Transverse colon (tissue), 4 donors: ENCODE measurements around the gene GPAT3. TPM values are rescaled to one million over a fixed set of nuclear protein-coding genes. Genes with fewer than 3 reads are reported as not detected.

Source experiments
- DNase-seq: peaks from one replicate; pipeline ENCODE4 v3.0.0-alpha.2; 2019
- H3K27ac ChIP-seq, 4 donors: fragments of 200-600 bp; sonication (generic); 2 replicates each; pipeline ENCODE4 v1.5.1; 2016 to 2018; ENCODE audit warnings: inconsistent platforms in 4 of 4
- H3K27me3 ChIP-seq: fragments of 200-600 bp; sonication (generic); 2 replicates; pipeline ENCODE4 v1.5.1; 2017; ENCODE audit warnings: inconsistent platforms
- H3K36me3 ChIP-seq, 4 donors: fragments of 200-600 bp; sonication (generic); 2 replicates each; pipeline ENCODE4 v1.5.1; 2017 to 2019; ENCODE audit warnings: inconsistent platforms in 4 of 4
- H3K4me1 ChIP-seq, 4 donors: fragments of 200-600 bp; sonication (generic); 2 replicates each; pipeline ENCODE4 v1.5.1; 2017 to 2020; ENCODE audit warnings: inconsistent platforms in 4 of 4
- H3K4me3 ChIP-seq, 4 donors: fragments of 200-600 bp; sonication (generic); 1 replicate in 1 of 4; 2 replicates in 3 of 4; pipeline versions ENCODE4 v1.5.1 to v1.6.1; 2017 to 2019; ENCODE audit warnings: inconsistent platforms in 4 of 4
- H3K9me3 ChIP-seq, 2 donors: fragments of 200-600 bp; sonication (generic); 2 replicates each; pipeline ENCODE4 v1.5.1; 2017 to 2019; ENCODE audit warnings: inconsistent platforms in 2 of 2
- CTCF ChIP-seq, 5 experiments: fragments of 200-600 bp in 3 of 5; fragments of 450-650 bp in 2 of 5; sonication (generic) in 3 of 5; IDR thresholded peaks; 1 replicate in 2 of 5; 2 replicates in 3 of 5; pipeline ENCODE4 v1.5.1; 2016 to 2017; ENCODE audit warnings: antibody characterized with exemption in 5 of 5, inconsistent platforms in 3 of 5, mild to moderate bottlenecking in 2 of 5, moderate library complexity in 1 of 5
- EP300 ChIP-seq: sonication (generic); formaldehyde crosslinking; IDR thresholded peaks from one replicate; pipeline ENCODE4 v1.6.1; 2017; ENCODE audit warnings: antibody characterized with exemption, low read depth
- POLR2A ChIP-seq: fragments of 450-650 bp; IDR thresholded peaks from one replicate; pipeline ENCODE4 v1.6.1; 2016; ENCODE audit warnings: antibody characterized with exemption, mild to moderate bottlenecking, moderate library complexity
- POLR2AphosphoS5 ChIP-seq, 3 donors: sonication (generic); formaldehyde crosslinking; IDR thresholded peaks; one replicate each; pipeline ENCODE4 v1.6.1; 2016; ENCODE audit warnings: antibody characterized with exemption in 3 of 3
- WGBS, 2 donors: methylation state at CpG; one replicate each; pipeline ENCODE4 v1.1.5; 2018; ENCODE audit warnings: low coverage in 1 of 2; 5-methylcytosine and 5-hydroxymethylcytosine counted together
- in situ Hi-C, 4 donors: fragments of 200-750 bp; cut with MboI; loops; one replicate each; pipeline versions ENCODE4 v1.15.0 to v1.15.1; 2017; ENCODE audit warnings: low sequenced_read_pairs in 3 of 4, low pct_ligation_motif_present in 1 of 4, low pct_unique_long_range_greater_than_20kb in 1 of 4
- intact Hi-C: fragments of 100-400 bp; cut with DNase I; formaldehyde crosslinking; loops from one replicate; pipeline ENCODE4 v1.15.1; 2023; ENCODE audit warnings: low total_unique reads
- total RNA-seq, 4 donors: library from RNA; depleted of rRNA; stranded (reverse); fragments of >200 nt; gene quantifications; one replicate each; pipeline ENCODE4 v1.1.0, GENCODE V29; 2016

GPAT3 gene
- total RNA-seq, 4 donors from 2014 or later: 2.8 to 32.4 (median 22.0) TPM

- TF ChIP-seq EP300 (no peak), CTCF (IDR thresholded peaks at IDR 0.05) (no peak), POLR2A (no peak), POLR2AphosphoS5 (IDR thresholded peaks at IDR 0.05) (no peak)
- WGBS, 2 donors: 81 to 82% methylated on average over 4 to 6 of the region's 6 CpGs
- no peak for DNase-seq
- peaks cover 5 to 26% (median 13%) of the 10 kb centered on the region in 4 donors for H3K4me1 ChIP-seq
- in situ Hi-C loops (no loop called here), intact Hi-C loops (no loop called here)
- no peaks in the 10 kb centered on the region for H3K9me3 ChIP-seq
- no peaks in the 10 kb centered on the region for H3K27me3 ChIP-seq
- no peak overlapping the region for H3K27ac ChIP-seq
- no peaks in the 10 kb centered on the region for H3K36me3 ChIP-seq
- H3K4me3 ChIP-seq: no peak overlapping the region
Measured at GRCh38 chr4:83585982-83586508, 50.1 kb downstream of the GPAT3 start.

GRCh38 chr4:83589279-83589678, 53.4 kb downstream of the GPAT3 start:
- Histone ChIP-seq H3K4me1 (peaks cover 0 to 7% (median 0%) of the 10 kb centered on the region in 4 donors), H3K4me3 (no peak overlapping the region), H3K36me3 (no peaks in the 10 kb centered on the region), H3K27me3 (no peaks in the 10 kb centered on the region), H3K9me3 (no peaks in the 10 kb centered on the region), H3K27ac (no peak overlapping the region)
- WGBS, 2 donors: 51% methylated on average over 3 of the region's 3 CpGs; no CpG with 5 or more reads in 1 of the 2 donors
- intact Hi-C loops (no loop called here), in situ Hi-C loops (no loop called here)
- no peak for TF ChIP-seq POLR2AphosphoS5 (IDR thresholded peaks at IDR 0.05)
- no peak for TF ChIP-seq POLR2A
- no peak for TF ChIP-seq CTCF (IDR thresholded peaks at IDR 0.05)
- no peak for TF ChIP-seq EP300
- DNase-seq: no peak

GRCh38 chr4:83591056-83591455, 55.1 kb downstream of the GPAT3 start:
- DNase-seq: no peak
- peaks cover 0 to 2% (median 0%) of the 10 kb centered on the region in 4 donors for H3K36me3 ChIP-seq
- no peak for TF ChIP-seq CTCF (IDR thresholded peaks at IDR 0.05)
- TF ChIP-seq POLR2AphosphoS5 (IDR thresholded peaks at IDR 0.05): no peak
- no peak for TF ChIP-seq EP300
- no peak for TF ChIP-seq POLR2A
- no peak overlapping the region for H3K27ac ChIP-seq
- in situ Hi-C loops: no loop called here
- no peak overlapping the region for H3K4me3 ChIP-seq
- WGBS, 2 donors: 81 to 87% methylated on average over 4 of the region's 4 CpGs
- intact Hi-C loops: no loop called here
- H3K9me3 ChIP-seq: no peaks in the 10 kb centered on the region
- H3K27me3 ChIP-seq: no peaks in the 10 kb centered on the region
- peaks cover 0 to 7% (median 0%) of the 10 kb centered on the region in 4 donors for H3K4me1 ChIP-seq

GRCh38 chr4:83591730-83592129, 55.8 kb downstream of the GPAT3 start:
- WGBS, 2 donors: 89 to 100% methylated on average over 1 of the region's 1 CpG
- no peak overlapping the region for H3K4me3 ChIP-seq
- peaks cover 0 to 2% (median 0%) of the 10 kb centered on the region in 4 donors for H3K36me3 ChIP-seq
- no peaks in the 10 kb centered on the region for H3K9me3 ChIP-seq
- peaks cover 0 to 7% (median 0%) of the 10 kb centered on the region in 4 donors for H3K4me1 ChIP-seq
- no peaks in the 10 kb centered on the region for H3K27me3 ChIP-seq
- H3K27ac ChIP-seq: no peak overlapping the region
- in situ Hi-C loops (no loop called here), intact Hi-C loops (no loop called here)
- DNase-seq: no peak
- TF ChIP-seq EP300 (no peak), CTCF (IDR thresholded peaks at IDR 0.05) (no peak)
